GM18907 (cell line): ENCODE results near the gene RTEL1.
A peak's percentile ranks its signal among the peaks of the same experiment; 100 is the strongest.

ENCODE experiments used
- ATAC-seq: cut with Tn5 transposase; IDR thresholded peaks from one replicate; pipeline ENCODE4 v1.9.1; 2021; ENCODE audit warnings: mild to moderate bottlenecking, moderate library complexity; ENCODE audit not compliant: unreplicated experiment

The RTEL1 gene

GRCh38 chr20:63698739-63699465 is 40.8 kb downstream of the RTEL1 start:
- no peak for ATAC-seq

DNA sequence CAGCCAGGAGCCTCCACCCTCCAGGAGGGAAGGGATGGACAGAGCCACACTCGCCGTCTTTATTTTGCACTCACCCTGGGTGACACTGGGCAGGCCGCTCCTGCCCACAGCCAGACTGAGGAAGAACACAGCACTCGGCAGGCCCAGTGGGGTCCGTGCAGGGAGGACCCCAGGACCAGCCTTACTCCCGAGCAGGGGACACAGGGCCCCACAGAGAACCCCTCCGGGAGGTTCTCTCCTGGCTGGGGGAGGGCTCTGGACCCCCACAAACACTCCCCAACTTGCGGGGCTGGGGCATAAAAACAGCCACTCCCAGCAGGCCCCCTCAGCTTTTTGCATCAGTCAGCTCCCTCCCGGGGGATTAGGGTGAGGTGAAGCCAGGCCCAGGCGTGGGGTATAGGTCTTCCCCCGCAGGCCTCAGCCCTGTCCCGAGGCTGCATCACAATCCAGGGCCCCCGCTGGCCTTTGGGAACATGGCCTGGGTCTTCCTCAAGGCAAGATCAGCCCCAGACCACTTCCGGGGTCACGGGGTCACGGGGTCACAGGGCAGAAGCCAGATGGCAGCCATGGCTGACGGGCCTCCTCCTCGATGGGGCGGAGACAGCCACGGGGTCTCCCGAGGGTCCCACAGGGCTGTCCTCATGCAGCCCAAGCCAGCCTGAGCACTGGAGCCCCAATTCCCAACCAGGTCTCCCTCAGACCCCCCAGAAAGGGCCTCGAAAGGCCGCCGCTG is 41.5 kb downstream of the RTEL1 start:
- no peak for ATAC-seq

- ATAC-seq: no peak
These were observed 42.3 kb downstream of the RTEL1 start for GRCh38 chr20:63700199-63701050.

GRCh38 chr20:63701051-63701328 is 42.9 kb downstream of the RTEL1 start:
- no peak for ATAC-seq

- no peak for ATAC-seq
These were observed 43.4 kb downstream of the RTEL1 start for GRCh38 chr20:63701329-63702035.

DNA sequence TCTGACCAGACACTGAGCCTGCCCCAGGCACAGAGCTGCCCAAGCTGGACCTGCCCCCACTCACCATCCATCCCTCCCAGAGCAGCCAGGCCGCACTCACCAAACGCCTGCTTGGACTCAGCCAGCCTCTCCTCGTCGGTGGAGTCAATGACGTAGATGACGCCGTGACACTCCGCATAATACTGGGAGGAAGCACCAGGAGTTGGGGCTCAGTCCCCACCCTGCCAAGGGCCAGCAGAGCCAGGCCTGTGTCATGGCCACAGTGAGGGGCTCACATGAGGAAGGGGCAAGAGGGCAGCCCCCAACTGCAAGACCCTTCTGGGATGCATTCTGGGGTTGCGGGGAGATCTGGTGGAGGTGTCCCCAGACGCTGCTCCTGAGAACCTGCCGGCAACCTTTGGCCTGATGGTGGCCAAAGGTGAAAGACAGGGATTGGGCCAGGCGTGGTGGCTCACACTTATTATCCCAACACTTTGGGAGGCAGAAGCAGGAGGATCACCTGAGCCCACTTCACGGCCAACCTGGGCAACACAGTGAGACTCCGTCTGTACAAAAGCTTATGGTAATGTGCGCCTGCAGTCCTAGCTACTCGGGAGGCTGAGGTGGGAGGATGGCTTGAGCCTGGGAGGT is 44.0 kb downstream of the RTEL1 start:
- no peak for ATAC-seq

DNA sequence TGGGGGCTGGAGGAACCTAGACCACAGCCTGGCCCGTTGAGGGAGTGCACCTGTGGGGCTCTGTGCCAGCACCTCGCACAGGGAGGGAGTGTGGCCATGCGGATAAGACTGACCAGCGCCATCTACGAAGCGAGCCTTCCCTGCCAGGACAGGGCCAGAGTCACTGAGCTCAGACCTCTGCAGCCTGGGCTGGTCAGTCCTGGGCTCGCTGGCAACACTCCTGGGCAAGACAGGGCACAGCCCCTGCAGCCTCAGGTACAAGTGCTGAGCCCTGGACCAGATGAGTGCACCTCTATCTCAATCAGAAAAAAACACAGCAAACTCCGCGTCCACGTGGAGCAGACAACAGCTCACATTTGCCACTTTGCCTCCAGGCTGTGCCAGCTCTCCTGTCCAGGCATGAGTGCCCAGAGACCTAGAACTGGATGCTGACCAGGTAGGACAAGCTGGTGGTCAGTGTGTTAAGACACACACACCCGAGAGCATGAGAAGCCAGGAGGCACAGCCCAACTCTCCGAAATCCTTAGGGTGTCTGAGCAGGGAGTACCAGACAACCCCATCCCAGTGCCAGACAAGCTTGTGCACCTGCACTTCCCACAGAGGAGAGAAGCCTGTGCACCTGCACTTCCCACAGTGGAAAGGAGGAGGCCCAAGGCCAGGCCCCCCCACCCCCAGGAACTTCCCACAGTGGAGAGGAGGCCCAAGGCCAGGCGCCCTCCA is 44.8 kb downstream of the RTEL1 start:
- ATAC-seq: no peak

DNA sequence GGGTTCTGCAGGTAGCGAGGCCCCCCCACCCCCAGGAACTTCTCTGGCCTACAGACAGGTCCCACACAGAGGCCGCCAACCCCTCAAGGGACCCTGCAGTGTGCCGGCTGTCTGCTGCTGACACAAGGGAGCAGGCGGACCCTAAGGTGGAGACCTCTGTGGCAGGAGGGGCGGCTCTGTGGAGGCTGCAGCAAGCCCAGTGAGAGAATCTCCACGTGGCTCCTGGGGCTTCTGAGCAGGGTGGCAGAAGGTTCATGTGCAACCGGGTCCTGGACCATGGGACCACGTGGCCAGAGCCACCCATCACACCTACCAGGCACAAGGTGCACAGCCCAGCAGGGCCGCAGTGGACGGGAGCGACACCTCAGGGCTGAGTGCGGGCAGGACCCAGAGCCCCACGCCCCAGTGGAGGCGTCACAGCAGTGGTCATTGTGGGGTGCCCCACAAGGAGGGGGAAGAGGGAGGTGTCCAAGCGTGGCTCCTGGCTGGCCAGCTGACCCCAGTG is 45.4 kb downstream of the RTEL1 start:
- no peak for ATAC-seq

DNA sequence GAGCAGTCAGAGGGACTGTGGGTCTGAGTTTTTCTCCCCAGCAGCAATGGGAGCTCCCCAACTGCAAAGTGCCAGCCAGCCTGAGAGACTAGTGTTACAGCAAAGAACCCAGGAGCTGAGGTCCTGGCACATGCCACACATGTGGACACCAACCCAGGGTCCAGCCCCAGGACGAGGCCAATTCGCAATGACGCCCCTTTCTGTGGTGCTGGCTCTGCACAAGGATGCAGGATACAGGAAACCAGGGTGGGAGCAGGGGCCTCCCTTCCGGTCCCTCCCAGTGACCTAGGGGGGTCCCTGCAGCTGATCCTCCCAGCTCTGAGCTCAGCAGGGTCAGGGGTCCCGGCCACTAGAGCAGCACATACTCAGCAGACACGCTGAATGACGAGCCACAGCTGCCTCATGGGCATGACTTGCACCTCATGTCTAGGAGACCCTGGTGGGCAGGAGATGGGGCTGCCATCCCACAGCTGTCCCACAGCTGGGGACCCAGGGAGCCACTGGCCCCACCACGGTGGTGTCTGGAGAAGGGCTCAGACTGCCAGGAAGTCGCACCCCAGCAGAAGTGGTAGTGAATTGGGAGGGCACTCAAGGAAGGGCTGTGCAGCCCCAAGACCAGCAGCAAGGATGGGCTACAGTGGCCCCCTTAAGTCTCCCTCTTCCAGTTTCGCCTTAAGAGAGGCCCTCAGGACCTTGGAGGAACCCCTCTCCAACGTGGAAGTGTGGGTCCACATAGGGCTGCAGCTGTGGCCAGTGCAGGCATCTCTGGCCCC is 46.0 kb downstream of the RTEL1 start:
- ATAC-seq: no peak

- ATAC-seq: no peak
These were observed 46.6 kb downstream of the RTEL1 start for GRCh38 chr20:63704749-63705117.

GRCh38 chr20:63705232-63706026 is 47.3 kb downstream of the RTEL1 start:
- ATAC-seq: no peak

DNA sequence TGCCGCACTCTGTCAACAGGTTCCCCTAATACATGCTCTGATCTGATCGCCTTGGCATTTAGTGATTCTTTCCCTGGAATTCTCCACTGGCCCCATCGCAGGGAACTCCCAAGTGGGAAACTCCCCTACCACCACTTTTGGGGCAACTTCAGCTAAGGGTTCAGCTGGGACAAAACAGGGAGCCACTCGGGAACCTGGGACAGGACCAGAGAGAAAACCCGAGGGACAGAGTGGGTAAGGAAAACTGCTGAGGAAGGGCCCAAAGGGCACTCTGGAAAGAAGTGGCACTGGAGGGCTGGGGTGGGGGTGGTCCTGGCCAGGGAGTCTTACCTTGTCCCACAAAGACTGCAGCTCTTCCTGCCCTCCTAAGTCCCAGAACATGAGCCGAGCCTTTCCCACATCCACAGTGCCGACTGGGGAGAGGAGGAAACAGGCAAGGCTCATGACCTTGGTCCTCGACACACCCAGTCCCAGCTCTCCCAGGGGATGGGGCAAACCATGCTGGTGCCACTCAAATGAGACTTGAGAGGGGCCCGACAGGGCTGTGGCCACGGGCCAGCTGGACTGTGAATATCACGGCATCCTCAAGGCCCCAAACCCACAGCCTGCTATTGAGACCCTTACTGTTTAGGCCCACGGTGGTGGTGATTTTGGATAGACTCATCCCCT is 48.0 kb downstream of the RTEL1 start:
- no peak for ATAC-seq

- ATAC-seq: peak; percentile 24
These were observed 48.9 kb downstream of the RTEL1 start for GRCh38 chr20:63706852-63707557.

DNA sequence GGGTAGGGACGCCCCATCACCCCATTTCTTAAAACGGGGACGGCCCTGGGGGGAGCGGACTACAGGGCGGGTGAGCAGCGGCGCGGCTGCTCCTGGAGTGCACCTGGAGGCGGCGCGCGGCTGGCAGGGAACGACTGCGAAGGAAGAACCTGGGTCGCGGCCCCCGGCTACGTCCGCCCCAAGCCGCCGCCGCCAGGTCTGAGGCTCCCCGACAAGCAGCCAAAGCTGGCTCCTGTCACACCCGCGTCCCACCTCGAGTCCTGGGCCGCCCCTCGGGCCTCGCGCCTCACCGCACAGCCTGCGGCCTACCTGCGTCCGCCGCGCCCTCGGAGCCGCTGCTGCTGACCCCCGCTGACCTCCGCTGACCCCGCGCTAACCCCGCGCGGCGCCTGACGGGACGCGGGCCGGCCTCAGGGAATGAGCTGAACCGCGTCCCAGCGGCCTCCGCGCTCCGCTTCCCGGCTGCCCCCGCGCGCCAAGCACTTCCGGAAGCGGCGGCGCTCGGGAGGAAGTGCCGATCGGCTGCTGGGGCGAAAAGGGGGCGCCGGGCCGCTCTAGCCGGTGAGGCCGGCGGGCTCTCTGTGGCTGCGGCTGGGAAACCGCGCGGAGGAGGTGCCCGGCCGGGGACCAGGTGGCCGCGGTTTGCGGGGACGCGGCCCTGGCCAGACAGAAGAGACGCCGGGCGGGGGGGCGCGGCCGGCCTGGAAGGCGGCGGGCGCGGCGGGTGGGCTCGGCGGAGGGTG is 49.6 kb downstream of the RTEL1 start, which contains the start of the genes ARFRP1 and ZGPAT:
Gene ARFRP1 (minus strand): TSS at position 419 of the 743 bp plus-strand sequence. CDS start 885 bp downstream, outside the sequence.
Gene ZGPAT (plus strand): TSS at position 482 of the 743 bp plus-strand sequence. CDS start 542 bp downstream, outside the sequence.
- ATAC-seq: peak; percentile 66

DNA sequence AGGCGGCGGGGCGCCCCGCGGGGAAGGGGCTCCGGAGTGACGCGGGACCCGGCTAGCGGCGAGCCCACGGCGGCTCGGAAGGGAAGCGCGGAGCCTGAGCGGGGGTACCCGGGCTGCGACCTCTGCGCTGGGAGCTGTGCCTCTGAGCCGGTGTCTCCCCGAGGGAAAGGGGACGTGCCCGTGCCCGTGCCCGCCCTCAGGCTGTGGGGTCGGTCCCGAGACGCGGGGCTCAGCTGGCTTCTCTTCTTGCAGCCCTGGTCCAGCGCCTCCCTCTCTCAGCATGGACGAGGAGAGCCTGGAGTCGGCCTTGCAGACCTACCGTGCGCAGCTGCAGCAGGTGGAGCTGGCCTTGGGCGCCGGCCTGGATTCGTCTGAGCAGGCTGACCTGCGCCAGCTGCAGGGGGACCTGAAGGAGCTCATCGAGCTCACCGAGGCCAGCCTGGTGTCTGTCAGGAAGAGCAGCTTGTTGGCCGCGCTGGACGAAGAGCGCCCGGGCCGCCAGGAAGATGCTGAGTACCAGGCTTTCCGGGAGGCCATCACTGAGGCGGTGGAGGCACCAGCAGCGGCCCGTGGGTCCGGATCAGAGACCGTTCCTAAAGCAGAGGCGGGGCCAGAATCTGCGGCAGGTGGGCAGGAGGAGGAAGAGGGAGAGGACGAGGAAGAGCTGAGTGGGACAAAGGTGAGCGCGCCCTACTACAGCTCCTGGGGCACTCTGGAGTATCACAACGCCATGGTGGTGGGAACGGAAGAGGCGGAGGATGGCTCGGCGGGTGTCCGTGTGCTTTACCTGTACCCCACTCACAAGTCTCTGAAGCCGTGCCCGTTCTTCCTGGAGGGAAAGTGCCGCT is 50.4 kb downstream of the RTEL1 start:
- ATAC-seq: peak; percentile 17
